GM12892 (cell line): ENCODE results near the gene SUSD3.

ENCODE experiments used
- POLR2A ChIP-seq: IDR thresholded peaks from 2 replicates; pipeline ENCODE4 v1.6.1; 2011; ENCODE audit warnings: low read depth, low read length, control low read depth
- POLR2AphosphoS5 ChIP-seq: IDR thresholded peaks from 2 replicates; pipeline ENCODE4 v1.6.1; 2011; ENCODE audit warnings: low read depth, low read length, control low read depth
- TAF1 ChIP-seq: IDR thresholded peaks from 2 replicates; pipeline ENCODE4 v1.6.1; 2011; ENCODE audit warnings: low read depth, mild to moderate bottlenecking, control low read depth, low read length, borderline replicate concordance

GRCh38 chr9:93112116-93112863 is 53.8 kb downstream of the SUSD3 start:
- TF ChIP-seq POLR2AphosphoS5, result no peak
- TF ChIP-seq POLR2A, result no peak
- TF ChIP-seq TAF1, result no peak
